SK-N-SH treated with all-trans-retinoic acid at 6 μM for 48 hours (cell line): Measurements from ENCODE around the gene RFX6.
"Not testable (repeated sequence)": the region's sequence is repeated elsewhere in the genome, so short reads cannot be mapped to it uniquely, and the experiment has no call there.

Experiments used
- ATAC-seq: fragments of 200-7000 bp; cut with Tn5 transposase; 3 replicates; pipeline ENCODE4 v1.9.1; 2020; ENCODE audit warnings: mild to moderate bottlenecking, moderate library complexity
- BACH2 ChIP-seq: fragments of 250-450 bp; sonication (Bioruptor Pico); IDR thresholded peaks from 2 replicates; pipeline ENCODE4 v1.9.0; 2021; ENCODE audit warnings: mild to moderate bottlenecking, borderline replicate concordance
- CSDC2 ChIP-seq: fragments of 250-450 bp; sonication (Bioruptor Pico); IDR thresholded peaks from 2 replicates; pipeline ENCODE4 v1.5.0; 2020; ENCODE audit warnings: mild to moderate bottlenecking, moderate library complexity
- GLIS3 ChIP-seq: fragments of 250-450 bp; sonication (Bioruptor Pico); IDR thresholded peaks from 2 replicates; pipeline ENCODE4 v1.5.0; 2020; ENCODE audit warnings: mild to moderate bottlenecking, moderate library complexity
- OSR1 ChIP-seq: fragments of 250-450 bp; sonication (Bioruptor Pico); IDR thresholded peaks from 2 replicates; pipeline ENCODE4 v1.8.0; 2022; ENCODE audit warnings: moderate library complexity, mild to moderate bottlenecking, inconsistent platforms
- PPARA ChIP-seq: fragments of 250-450 bp; sonication (Bioruptor Pico); IDR thresholded peaks from 2 replicates; pipeline ENCODE4 v1.5.0; 2020; ENCODE audit warnings: mild to moderate bottlenecking, borderline replicate concordance
- RARB ChIP-seq: fragments of 250-450 bp; sonication (Bioruptor Pico); IDR thresholded peaks from 2 replicates; pipeline ENCODE4 v1.8.0; 2021; ENCODE audit warnings: mild to moderate bottlenecking, moderate library complexity
- SNAI2 ChIP-seq: fragments of 250-450 bp; sonication (Bioruptor Pico); IDR thresholded peaks from 2 replicates; pipeline ENCODE4 v1.5.0; 2020; ENCODE audit warnings: mild to moderate bottlenecking, moderate library complexity
- TCF4 ChIP-seq: fragments of 250-450 bp; sonication (Bioruptor Pico); IDR thresholded peaks from 2 replicates; pipeline ENCODE4 v1.8.0; 2021; ENCODE audit warnings: mild to moderate bottlenecking, moderate library complexity, borderline replicate concordance
- TOX ChIP-seq: fragments of 250-450 bp; sonication (Bioruptor Pico); IDR thresholded peaks from 2 replicates; pipeline ENCODE4 v1.8.0; 2021; ENCODE audit warnings: mild to moderate bottlenecking, moderate library complexity, borderline replicate concordance
- ZC3H10 ChIP-seq: fragments of 250-450 bp; sonication (Bioruptor Pico); IDR thresholded peaks from 2 replicates; pipeline ENCODE4 v1.5.1; 2021; ENCODE audit warnings: mild to moderate bottlenecking, moderate library complexity
- ZFP3 ChIP-seq: fragments of 250-450 bp; sonication (Bioruptor Pico); IDR thresholded peaks from 2 replicates; pipeline ENCODE4 v1.5.0; 2020; ENCODE audit warnings: mild to moderate bottlenecking, moderate library complexity
- ZFP30 ChIP-seq: fragments of 450-650 bp; formaldehyde crosslinking; IDR thresholded peaks from 2 replicates; pipeline ENCODE4 v1.5.0; 2022; ENCODE audit warnings: mild to moderate bottlenecking, moderate library complexity
- ZNF565 ChIP-seq: fragments of 450-650 bp; formaldehyde crosslinking; conservative IDR thresholded peaks from 2 replicates; pipeline ENCODE4 v1.5.0; 2020; ENCODE audit warnings: low read depth, mild to moderate bottlenecking, moderate library complexity
- ZNF70 ChIP-seq: fragments of 450-650 bp; formaldehyde crosslinking; IDR thresholded peaks from 2 replicates; pipeline ENCODE4 v1.5.0; 2020; ENCODE audit warnings: mild to moderate bottlenecking, moderate library complexity
- ZNF8 ChIP-seq: fragments of 450-650 bp; formaldehyde crosslinking; IDR thresholded peaks from 2 replicates; pipeline ENCODE4 v1.5.0; 2020; ENCODE audit warnings: mild to moderate bottlenecking, moderate library complexity
- TF ChIP-seq, protein P1 (sequence below): fragments of 250-450 bp; sonication (Bioruptor Pico); IDR thresholded peaks from 2 replicates; pipeline ENCODE4 v1.8.0; 2021; ENCODE audit warnings: low read depth, mild to moderate bottlenecking, moderate library complexity, borderline replicate concordance
- TF ChIP-seq, protein P2 (sequence below): fragments of 250-450 bp; sonication (Bioruptor Pico); IDR thresholded peaks from 2 replicates; pipeline ENCODE4 v1.5.1; 2020; ENCODE audit warnings: low read depth, mild to moderate bottlenecking, moderate library complexity
- TF ChIP-seq, protein P3 (sequence below): fragments of 250-450 bp; sonication (Bioruptor Pico); IDR thresholded peaks from 2 replicates; pipeline ENCODE4 v1.5.0; 2020; ENCODE audit warnings: mild to moderate bottlenecking, moderate library complexity
- TF ChIP-seq, protein P4 (sequence below): fragments of 250-450 bp; sonication (Bioruptor Pico); IDR thresholded peaks from 2 replicates; pipeline ENCODE4 v1.8.0; 2020; ENCODE audit warnings: mild to moderate bottlenecking, moderate library complexity, borderline replicate concordance
- TF ChIP-seq, protein P5 (sequence below): fragments of 250-450 bp; sonication (Bioruptor Pico); IDR thresholded peaks from 2 replicates; pipeline ENCODE4 v1.5.1; 2021; ENCODE audit warnings: mild to moderate bottlenecking, moderate library complexity

Gene RFX6

GRCh38 chr6:116876635-116877611, at the start of gene RFX6:
Gene RFX6 (plus strand): TSS chr6:116877242. CDS start chr6:116877276, 34 bp downstream.
- TF ChIP-seq SNAI2 (CRISPR knock-in tag) (no peak), OSR1 (CRISPR knock-in tag) (no peak), CSDC2 (CRISPR knock-in tag) (no peak), ZNF565 (no peak), ZNF70 (no peak), ZFP30 (CRISPR knock-in tag) (no peak), TCF4 (CRISPR knock-in tag) (no peak), GLIS3 (no peak), ZNF8 (CRISPR knock-in tag) (no peak), BACH2 (CRISPR knock-in tag) (no peak), RARB (CRISPR knock-in tag) (no peak), ZFP3 (CRISPR knock-in tag) (no peak), TOX (CRISPR knock-in tag) (no peak), PPARA (CRISPR knock-in tag) (no peak)
- TF ChIP-seq, protein P1, sequence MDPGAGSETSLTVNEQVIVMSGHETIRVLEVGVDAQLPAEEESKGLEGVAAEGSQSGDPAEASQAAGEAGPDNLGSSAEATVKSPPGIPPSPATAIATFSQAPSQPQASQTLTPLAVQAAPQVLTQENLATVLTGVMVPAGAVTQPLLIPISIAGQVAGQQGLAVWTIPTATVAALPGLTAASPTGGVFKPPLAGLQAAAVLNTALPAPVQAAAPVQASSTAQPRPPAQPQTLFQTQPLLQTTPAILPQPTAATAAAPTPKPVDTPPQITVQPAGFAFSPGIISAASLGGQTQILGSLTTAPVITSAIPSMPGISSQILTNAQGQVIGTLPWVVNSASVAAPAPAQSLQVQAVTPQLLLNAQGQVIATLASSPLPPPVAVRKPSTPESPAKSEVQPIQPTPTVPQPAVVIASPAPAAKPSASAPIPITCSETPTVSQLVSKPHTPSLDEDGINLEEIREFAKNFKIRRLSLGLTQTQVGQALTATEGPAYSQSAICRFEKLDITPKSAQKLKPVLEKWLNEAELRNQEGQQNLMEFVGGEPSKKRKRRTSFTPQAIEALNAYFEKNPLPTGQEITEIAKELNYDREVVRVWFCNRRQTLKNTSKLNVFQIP: no peak
- TF ChIP-seq, protein P2, sequence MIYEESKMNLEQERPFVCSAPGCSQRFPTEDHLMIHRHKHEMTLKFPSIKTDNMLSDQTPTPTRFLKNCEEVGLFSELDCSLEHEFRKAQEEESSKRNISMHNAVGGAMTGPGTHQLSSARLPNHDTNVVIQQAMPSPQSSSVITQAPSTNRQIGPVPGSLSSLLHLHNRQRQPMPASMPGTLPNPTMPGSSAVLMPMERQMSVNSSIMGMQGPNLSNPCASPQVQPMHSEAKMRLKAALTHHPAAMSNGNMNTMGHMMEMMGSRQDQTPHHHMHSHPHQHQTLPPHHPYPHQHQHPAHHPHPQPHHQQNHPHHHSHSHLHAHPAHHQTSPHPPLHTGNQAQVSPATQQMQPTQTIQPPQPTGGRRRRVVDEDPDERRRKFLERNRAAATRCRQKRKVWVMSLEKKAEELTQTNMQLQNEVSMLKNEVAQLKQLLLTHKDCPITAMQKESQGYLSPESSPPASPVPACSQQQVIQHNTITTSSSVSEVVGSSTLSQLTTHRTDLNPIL (CRISPR knock-in tag): no peak
- TF ChIP-seq, protein P3, sequence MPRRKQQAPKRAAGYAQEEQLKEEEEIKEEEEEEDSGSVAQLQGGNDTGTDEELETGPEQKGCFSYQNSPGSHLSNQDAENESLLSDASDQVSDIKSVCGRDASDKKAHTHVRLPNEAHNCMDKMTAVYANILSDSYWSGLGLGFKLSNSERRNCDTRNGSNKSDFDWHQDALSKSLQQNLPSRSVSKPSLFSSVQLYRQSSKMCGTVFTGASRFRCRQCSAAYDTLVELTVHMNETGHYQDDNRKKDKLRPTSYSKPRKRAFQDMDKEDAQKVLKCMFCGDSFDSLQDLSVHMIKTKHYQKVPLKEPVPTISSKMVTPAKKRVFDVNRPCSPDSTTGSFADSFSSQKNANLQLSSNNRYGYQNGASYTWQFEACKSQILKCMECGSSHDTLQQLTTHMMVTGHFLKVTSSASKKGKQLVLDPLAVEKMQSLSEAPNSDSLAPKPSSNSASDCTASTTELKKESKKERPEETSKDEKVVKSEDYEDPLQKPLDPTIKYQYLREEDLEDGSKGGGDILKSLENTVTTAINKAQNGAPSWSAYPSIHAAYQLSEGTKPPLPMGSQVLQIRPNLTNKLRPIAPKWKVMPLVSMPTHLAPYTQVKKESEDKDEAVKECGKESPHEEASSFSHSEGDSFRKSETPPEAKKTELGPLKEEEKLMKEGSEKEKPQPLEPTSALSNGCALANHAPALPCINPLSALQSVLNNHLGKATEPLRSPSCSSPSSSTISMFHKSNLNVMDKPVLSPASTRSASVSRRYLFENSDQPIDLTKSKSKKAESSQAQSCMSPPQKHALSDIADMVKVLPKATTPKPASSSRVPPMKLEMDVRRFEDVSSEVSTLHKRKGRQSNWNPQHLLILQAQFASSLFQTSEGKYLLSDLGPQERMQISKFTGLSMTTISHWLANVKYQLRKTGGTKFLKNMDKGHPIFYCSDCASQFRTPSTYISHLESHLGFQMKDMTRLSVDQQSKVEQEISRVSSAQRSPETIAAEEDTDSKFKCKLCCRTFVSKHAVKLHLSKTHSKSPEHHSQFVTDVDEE (CRISPR knock-in tag): no peak
- TF ChIP-seq, protein P4, sequence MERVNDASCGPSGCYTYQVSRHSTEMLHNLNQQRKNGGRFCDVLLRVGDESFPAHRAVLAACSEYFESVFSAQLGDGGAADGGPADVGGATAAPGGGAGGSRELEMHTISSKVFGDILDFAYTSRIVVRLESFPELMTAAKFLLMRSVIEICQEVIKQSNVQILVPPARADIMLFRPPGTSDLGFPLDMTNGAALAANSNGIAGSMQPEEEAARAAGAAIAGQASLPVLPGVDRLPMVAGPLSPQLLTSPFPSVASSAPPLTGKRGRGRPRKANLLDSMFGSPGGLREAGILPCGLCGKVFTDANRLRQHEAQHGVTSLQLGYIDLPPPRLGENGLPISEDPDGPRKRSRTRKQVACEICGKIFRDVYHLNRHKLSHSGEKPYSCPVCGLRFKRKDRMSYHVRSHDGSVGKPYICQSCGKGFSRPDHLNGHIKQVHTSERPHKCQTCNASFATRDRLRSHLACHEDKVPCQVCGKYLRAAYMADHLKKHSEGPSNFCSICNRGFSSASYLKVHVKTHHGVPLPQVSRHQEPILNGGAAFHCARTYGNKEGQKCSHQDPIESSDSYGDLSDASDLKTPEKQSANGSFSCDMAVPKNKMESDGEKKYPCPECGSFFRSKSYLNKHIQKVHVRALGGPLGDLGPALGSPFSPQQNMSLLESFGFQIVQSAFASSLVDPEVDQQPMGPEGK: no peak
- TF ChIP-seq, all 23 proteins: peak for 0
- peak; percentile 36 for ATAC-seq

DNA sequence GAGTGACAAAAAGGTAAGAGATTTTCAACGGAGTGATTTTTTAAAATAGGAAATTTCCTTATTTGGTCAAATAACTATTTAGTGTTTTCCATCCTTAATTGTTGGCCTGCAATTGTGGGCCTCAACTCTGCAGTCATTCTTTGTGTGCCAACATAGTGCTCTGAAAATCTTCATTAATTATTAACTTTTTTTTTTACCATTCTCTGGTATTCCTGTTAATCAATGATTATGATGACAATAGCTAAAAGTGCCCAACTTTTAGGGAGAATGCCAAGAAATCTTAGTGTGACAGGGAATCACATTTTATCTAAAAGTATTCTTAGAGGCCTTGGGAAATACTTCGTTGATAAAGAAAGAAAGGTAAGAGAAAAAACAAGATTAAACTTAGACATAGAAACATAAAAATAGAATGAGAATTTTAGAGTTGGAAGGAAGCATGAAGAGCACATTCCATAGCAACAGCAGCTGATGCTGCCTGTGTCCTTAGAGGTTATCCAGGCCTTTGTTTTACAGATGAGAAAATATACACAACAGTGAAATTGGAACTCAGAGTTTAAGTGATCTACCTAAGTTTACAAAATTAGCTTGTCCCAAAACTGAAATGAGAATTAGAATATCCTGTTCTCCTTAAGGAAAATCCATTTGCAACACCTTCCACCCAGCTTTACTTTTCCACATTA, 49.3 kb upstream of the RFX6 start:
- ATAC-seq: no peak
- TF ChIP-seq, protein P5, sequence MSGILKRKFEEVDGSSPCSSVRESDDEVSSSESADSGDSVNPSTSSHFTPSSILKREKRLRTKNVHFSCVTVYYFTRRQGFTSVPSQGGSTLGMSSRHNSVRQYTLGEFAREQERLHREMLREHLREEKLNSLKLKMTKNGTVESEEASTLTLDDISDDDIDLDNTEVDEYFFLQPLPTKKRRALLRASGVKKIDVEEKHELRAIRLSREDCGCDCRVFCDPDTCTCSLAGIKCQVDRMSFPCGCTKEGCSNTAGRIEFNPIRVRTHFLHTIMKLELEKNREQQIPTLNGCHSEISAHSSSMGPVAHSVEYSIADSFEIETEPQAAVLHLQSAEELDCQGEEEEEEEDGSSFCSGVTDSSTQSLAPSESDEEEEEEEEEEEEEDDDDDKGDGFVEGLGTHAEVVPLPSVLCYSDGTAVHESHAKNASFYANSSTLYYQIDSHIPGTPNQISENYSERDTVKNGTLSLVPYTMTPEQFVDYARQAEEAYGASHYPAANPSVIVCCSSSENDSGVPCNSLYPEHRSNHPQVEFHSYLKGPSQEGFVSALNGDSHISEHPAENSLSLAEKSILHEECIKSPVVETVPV (CRISPR knock-in tag): no peak
- TF ChIP-seq ZC3H10 (CRISPR knock-in tag): no peak
- TF ChIP-seq, all 23 proteins: peak for 0

DNA sequence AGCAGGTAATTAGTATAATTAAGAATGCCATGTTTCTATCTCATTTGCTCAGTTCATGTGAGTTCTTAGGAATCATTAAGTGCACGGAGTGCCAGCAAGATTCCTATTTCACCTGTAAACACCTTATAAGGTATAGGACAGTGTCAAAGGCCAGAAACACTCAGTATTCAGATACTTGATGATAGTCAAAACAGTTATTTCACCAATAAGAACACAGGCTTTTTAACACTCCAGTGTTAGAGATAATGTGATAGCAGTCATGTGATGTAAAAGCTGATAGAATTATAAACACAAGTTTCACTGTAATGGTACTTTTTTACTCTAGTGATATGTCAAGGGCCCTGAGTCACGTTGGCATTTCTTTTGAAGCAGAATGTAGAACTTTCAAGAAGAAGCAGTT, 48.1 kb upstream of the RFX6 start, which contains the start of gene GPRC6A:
GPRC6A (minus strand) TSS at position 101 of the 400 bp plus-strand sequence; CDS start at position 31, 70 bp downstream.
- no peak for TF ChIP-seq ZNF565
- no peak for TF ChIP-seq ZNF70
- no peak for TF ChIP-seq PPARA (CRISPR knock-in tag)
- no peak for TF ChIP-seq ZNF8 (CRISPR knock-in tag)
- no peak for TF ChIP-seq RARB (CRISPR knock-in tag)
- TF ChIP-seq, protein P4: no peak
- TF ChIP-seq BACH2 (CRISPR knock-in tag): no peak
- no peak for ATAC-seq

- not testable (repeated sequence) for ATAC-seq
Measured at GRCh38 chr6:116834526-116834925, 42.5 kb upstream of the RFX6 start.
